ENCODE data around the gene BAIAP2L2. TPM values are rescaled to one million over a fixed set of nuclear protein-coding genes. Genes with fewer than 3 reads are reported as not detected.

Gene BAIAP2L2
- total and polyA plus RNA-seq, 2 donors (not counting 3 experiments of a cell fraction or from before 2014, with no cell fraction given) = 0.20 to 0.35 TPM

GRCh38 chr22:38075105-38075825 is 35.2 kb downstream of the BAIAP2L2 start:
- dilution Hi-C loops (cut with MboI; ENCODE audit: extremely low pct_ligation_motif_present, low sequenced_read_pairs) = no loop called here
- Histone ChIP-seq H3K27ac (ENCODE audit: insufficient read depth, low read depth, low read length) (no peak overlapping the region), H3K9ac (replicated peaks; ENCODE audit: extremely low read depth, insufficient read depth, low read length) (no peak overlapping the region), H3K27me3 (ENCODE audit: control insufficient read depth in 2 of 2, insufficient read depth in 2 of 2, low read length in 2 of 2) (no peaks in the 10 kb centered on the region), H4K20me1 (replicated peaks; ENCODE audit: control insufficient read depth, extremely low read depth, insufficient read depth, low read length) (no peaks in the 10 kb centered on the region), H3K9me3 (replicated peaks; ENCODE audit: control insufficient read depth, insufficient read depth, low read length) (no peaks in the 10 kb centered on the region), H2AFZ (ENCODE audit: low read depth, low read length) (no peak overlapping the region), H3K4me1 (ENCODE audit: control insufficient read depth, extremely low read depth, insufficient read depth, low read length) (no peaks in the 10 kb centered on the region), H3K4me3 (replicated peaks in 1 of 3; ENCODE audit: insufficient read depth in 1 of 3, low read depth in 1 of 3, low read length in 3 of 3) (no peak overlapping the region), H3K9me1 (replicated peaks; ENCODE audit: control insufficient read depth, extremely low read depth, insufficient read depth, low read length) (no peaks in the 10 kb centered on the region), H3K79me2 (ENCODE audit: control insufficient read depth, insufficient read depth, low read length) (no peaks in the 10 kb centered on the region), H3K4me2 (ENCODE audit: insufficient read depth, low read length) (no peak overlapping the region), H3K36me3 (ENCODE audit: control insufficient read depth in 2 of 2, extremely low read depth in 1 of 2, insufficient read depth in 2 of 2, low read length in 2 of 2) (peaks cover 0 to 6% of the 10 kb centered on the region in 2 experiments)
- POLR2A ChIA-PET = no interaction called here
- intact Hi-C loops (cut with micrococcal nuclease) = no loop called here
- no peak for DNase-seq (ENCODE audit: low read depth, low spot score)
- FAIRE-seq = no peak
- CTCF ChIA-PET = no interaction called here
- BruUV-seq (replicated peaks) = no TSS peak
- TF ChIP-seq MYC (IDR thresholded peaks at IDR 0.05; ENCODE audit: low read depth, low read length) (no peak), GATA2 (IDR thresholded peaks at IDR 0.05; ENCODE audit: insufficient read depth, insufficient read length, low read depth, low read length) (no peak), EZH2 (IDR thresholded peaks at IDR 0.05; ENCODE audit: borderline replicate concordance, low read depth, low read length, severe bottlenecking) (no peak), POLR2A (IDR thresholded peaks at IDR 0.05; ENCODE audit: low read depth, low read length) (no peak)

GRCh38 chr22:38074181-38075104 is 36.0 kb downstream of the BAIAP2L2 start:
- H3K9me1 ChIP-seq (replicated peaks; ENCODE audit: control insufficient read depth, extremely low read depth, insufficient read depth, low read length) = no peaks in the 10 kb centered on the region
- no TSS peak for BruUV-seq (replicated peaks)
- no peaks in the 10 kb centered on the region for H4K20me1 ChIP-seq (replicated peaks; ENCODE audit: control insufficient read depth, extremely low read depth, insufficient read depth, low read length)
- peaks cover 0 to 6% of the 10 kb centered on the region in 2 experiments for H3K36me3 ChIP-seq (ENCODE audit: control insufficient read depth in 2 of 2, extremely low read depth in 1 of 2, insufficient read depth in 2 of 2, low read length in 2 of 2)
- H2AFZ ChIP-seq (ENCODE audit: low read depth, low read length) = no peak overlapping the region
- H3K27ac ChIP-seq (ENCODE audit: insufficient read depth, low read depth, low read length) = no peak overlapping the region
- dilution Hi-C loops (cut with MboI; ENCODE audit: extremely low pct_ligation_motif_present, low sequenced_read_pairs) = no loop called here
- intact Hi-C loops (cut with micrococcal nuclease) = no loop called here
- H3K9me3 ChIP-seq (replicated peaks; ENCODE audit: control insufficient read depth, insufficient read depth, low read length) = no peaks in the 10 kb centered on the region
- TF ChIP-seq MYC (IDR thresholded peaks at IDR 0.05; ENCODE audit: low read depth, low read length) = no peak
- no peak for TF ChIP-seq FOS (IDR thresholded peaks at IDR 0.05; ENCODE audit: borderline replicate concordance, insufficient read depth, low read length)
- TF ChIP-seq EZH2 (IDR thresholded peaks at IDR 0.05; ENCODE audit: borderline replicate concordance, low read depth, low read length, severe bottlenecking) = no peak
- TF ChIP-seq MAX (IDR thresholded peaks at IDR 0.05; ENCODE audit: insufficient read depth, insufficient read length) = no peak
- TF ChIP-seq POLR2A (IDR thresholded peaks at IDR 0.05; ENCODE audit: low read depth, low read length) = no peak
- peak; percentile 41 to 53 for TF ChIP-seq CTCF (IDR thresholded peaks at IDR 0.05; ENCODE audit: extremely low read depth in 1 of 2, insufficient read depth in 1 of 2, low read depth in 1 of 2, low read length in 2 of 2)
- no peak overlapping the region for H3K9ac ChIP-seq (replicated peaks; ENCODE audit: extremely low read depth, insufficient read depth, low read length)
- ChIA-PET POLR2A (no interaction called here), CTCF (interaction anchor here (0.6 to 1.8 kb wide), 22 partner anchors 10 to 607 kb away, joined by 3 to 8 read pairs (median 3); partner anchors contain the start of gene TOMM22)
- no peaks in the 10 kb centered on the region for H3K79me2 ChIP-seq (ENCODE audit: control insufficient read depth, insufficient read depth, low read length)
- FAIRE-seq = no peak
- DNase-seq (ENCODE audit: low read depth, low spot score) = no peak
- no peak overlapping the region for H3K4me2 ChIP-seq (ENCODE audit: insufficient read depth, low read length)
- H3K4me1 ChIP-seq (ENCODE audit: control insufficient read depth, extremely low read depth, insufficient read depth, low read length) = no peaks in the 10 kb centered on the region
- no peaks in the 10 kb centered on the region for H3K27me3 ChIP-seq (ENCODE audit: control insufficient read depth in 2 of 2, insufficient read depth in 2 of 2, low read length in 2 of 2)
- no peak overlapping the region for H3K4me3 ChIP-seq (replicated peaks in 1 of 3; ENCODE audit: insufficient read depth in 1 of 3, low read depth in 1 of 3, low read length in 3 of 3)
